Measurements from ENCODE around the gene HAUS7.
A peak's percentile ranks its signal among the peaks of the same experiment; 100 is the strongest.

The HAUS7 gene

DNA sequence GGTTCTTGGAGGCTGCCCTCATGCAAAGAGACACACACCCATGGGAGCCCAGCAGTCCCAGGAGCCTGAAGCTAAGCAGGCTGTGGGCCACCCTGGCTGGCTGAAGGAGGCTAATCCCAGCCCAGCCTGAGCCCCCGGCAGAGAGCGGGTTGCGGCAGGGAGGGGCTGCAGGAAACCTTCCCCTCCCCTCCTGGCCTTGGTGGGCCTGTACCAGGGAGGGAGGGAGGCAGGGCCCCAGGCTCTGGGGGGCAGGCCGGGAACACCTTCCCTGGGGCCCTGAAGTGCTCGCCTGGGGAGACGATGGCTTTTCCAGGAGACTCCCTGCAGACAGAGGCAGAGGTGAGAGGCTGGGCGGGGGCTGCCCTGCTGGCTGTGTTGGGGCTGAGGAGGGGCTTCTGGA lies 28.1 kb upstream of the HAUS7 start:
- no peak for DNase-seq

DNA sequence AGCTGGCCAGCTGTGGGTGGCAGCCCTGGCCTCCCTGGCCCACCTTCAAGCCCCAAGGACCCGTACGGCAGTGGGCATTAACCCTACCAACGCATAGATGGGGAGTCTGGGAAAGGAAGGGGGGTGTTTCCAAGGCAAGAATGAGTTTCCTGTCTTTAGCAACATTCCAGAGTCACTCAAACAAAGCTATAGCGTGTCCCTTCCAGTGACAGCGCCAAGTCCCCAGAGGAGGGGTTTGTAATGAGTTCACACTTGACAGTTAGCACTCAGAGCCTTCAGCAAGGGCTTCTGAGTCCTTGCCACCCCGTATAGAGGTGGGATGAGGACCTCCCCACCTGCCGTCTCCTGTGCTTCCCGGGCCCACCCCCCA lies 26.2 kb upstream of the HAUS7 start:
- no peak for DNase-seq

DNA sequence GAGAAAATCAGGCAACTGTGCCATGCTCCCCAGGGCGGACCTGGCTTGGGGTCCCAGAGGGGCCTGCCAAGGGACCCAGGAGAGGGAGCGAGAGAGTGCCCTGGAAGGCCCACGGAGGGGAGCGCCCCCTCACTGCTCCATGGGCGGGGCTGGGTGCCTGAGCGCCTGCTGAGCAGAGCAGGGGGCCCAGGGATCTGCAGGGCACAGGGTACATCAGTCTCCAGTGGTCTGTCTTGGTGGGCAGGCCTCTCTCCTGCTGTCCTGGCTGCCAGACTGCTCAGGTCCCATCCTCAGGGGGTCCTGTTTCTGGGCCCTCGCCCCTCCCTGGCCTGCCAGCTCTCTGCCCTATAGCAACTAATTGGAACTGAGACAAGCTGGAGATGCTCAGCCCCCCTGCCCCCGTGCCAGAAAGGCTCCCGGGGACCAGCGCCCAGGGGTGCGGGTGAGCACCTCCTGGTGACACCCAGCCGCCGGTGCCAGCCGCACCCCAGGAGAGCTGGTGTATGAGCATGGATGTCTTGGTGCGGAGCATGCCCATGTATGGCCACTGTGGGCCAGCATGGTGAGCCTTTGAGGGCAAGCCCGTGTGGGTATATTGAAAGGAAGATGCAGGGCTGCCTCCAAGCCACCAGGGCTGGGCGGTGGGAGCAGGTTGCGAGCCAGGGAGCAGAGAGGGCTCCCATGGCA lies 25.7 kb upstream of the HAUS7 start:
- no peak for DNase-seq

DNA sequence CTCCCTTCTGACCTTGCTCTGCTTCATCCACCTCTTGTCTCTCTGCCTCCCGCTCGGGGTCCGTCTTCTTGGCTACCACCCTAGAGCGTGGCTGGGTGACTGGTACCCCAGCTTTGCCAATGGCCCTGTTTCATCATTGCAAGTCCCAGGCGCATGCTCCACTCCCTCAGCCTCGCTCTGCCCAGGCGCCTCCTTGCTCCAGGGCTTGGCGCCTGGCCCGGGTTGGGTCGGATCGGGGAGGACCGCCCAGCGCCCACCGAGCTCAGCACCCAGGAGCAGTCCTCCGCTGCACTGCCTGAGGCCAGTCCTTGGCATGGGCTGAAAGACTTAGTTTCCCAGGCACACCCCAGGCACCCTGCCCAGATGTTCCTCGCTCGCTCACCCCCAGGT lies 25.0 kb upstream of the HAUS7 start:
- no peak for DNase-seq

DNA sequence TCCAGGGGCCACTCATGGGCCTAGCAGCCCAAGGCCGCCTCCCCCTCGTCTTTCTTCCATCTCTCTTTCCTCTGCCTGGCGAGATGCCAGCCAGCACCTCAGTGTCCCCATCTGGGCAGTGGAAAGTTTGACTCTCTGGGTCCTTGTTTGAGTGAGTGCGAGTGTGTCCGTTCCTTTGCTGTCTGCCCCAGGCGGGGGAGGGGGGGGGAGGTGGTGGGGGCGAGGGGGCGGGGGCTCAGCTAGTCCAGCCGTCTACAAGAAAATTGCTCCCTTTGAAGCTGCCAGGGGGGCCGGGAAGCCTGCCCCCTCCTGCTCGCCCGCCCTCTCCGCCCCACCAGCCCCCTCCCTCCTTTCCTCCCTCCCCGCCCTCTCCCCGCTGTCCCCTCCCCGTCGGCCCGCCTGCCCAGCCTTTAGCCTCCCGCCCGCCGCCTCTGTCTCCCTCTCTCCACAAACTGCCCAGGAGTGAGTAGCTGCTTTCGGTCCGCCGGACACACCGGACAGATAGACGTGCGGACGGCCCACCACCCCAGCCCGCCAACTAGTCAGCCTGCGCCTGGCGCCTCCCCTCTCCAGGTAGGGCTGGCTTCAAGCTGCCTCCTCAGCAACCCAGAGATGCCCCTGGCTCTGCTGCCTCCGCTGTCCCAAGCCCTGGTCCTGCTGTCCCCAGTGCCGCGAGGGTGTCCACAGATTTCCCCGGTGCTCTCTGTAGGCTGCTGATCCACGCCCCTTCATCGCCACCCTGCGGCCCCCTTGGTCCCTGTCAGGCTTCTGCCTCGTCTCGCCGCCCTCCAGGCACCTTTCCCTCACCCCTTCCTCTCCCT lies 24.4 kb upstream of the HAUS7 start, which contains the start of gene BGN:
Gene BGN, plus strand, starts transcription at position 440 of the 821 bp plus-strand sequence. CDS start 9,652 bp downstream, outside the sequence.
- DNase-seq, result peak; percentile 18

DNA sequence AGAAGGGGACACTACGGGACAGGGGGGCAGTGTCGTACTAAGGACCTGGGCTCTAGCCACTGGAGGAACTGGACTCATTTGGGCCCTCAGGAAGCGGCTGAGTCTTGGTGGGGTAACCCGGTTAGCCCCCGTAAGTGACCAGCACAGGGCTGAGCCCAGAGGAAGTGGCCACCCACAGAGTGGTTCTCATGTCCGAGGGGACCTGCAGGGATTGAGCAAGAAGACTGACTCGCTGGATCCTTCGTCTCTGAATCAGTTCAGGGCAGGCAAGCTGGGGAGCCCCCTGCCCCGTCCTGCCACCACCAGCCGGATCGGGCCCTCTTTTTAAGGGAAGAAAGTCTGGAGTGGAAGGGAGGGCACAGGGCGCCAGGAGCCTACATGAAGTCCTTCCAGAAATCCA lies 23.7 kb upstream of the HAUS7 start:
- no peak for DNase-seq

DNA sequence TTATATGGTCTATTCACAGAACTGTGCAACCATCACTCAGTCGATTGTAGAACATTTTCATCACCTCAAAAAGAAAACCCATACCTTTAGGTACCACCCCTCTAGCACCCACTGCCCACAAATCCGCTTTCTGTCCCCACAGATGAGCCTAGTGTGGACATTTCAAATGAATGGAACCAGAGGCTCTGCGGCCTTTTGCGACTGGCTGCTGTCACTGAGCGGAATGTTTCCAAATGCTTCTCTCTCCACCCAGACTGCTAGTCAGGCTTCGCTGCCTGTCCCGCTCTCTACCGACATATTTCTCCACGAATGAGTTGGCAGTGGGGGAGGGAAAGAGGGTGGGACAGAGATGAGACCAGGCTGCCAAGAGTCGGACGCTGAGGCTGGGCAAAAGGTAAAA lies 22.7 kb upstream of the HAUS7 start:
- no peak for DNase-seq

DNA sequence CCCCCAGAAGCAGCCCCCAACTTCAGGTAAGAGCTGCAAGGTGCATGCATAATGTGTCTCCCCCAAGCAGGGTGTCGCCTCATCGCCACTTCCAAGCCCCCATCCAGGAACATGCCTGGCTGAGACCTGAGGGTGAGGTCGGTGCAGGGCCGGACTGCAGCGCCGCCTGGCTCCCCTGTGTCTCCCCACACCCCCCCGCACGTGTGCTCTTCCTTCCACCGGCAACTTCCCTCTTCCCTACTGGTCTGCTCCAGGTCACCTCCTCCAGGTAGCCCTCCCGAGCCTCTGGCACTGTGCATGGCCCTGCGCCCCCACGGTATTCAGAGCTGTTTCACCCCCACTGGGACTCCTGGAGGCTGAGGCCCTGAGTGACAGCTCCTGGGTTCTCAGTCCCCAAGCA lies 22.2 kb upstream of the HAUS7 start:
- no peak for DNase-seq

DNA sequence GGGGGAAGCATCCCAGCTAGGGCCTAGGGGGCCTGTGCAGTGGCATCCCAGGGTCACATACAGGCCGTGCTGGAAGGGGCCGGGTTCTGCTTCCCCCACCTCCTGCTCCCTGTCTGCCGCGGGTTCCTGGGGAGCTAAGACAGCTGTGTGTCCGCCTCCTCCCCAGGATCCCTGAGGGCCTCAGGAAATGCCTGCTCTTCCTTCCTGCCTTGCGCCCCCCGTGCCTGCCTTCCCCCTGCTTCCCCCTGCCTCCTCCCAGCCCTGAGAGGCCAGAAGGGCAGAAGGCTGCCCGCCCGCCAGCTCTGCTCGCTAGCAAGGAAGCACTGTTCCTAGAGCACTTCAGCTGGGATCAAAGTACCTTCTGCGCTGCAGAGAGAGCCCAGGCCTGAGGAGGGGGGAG lies 21.5 kb upstream of the HAUS7 start:
- DNase-seq, result no peak

DNA sequence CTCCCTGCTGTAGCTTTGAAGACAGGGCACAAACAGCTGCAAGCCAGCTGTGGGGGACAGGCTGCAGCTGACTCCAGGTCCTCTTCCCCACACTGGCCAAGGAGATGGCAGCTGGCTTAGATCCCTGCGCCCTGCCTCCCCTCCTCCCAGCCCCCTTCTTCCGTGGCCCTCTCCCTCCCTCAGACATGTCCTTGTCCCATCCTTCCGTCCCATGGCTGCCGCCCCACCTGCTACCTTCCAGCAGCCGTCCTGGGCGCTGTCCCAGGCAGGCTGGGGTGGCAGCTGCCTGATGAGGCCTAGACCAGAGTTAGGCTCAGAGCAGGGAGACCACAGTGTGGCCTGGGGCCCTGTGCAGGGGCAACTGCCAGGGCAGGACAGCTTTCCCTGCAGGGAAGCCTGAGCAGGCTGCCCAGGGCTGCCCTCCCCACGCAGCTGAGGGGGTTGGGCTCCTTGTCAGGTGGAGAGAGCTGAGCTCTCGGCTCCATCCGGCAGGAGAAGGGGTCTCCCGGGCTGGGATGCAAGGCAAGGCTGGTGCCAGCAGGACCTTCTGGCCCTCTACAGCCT lies 21.1 kb upstream of the HAUS7 start:
- DNase-seq, result no peak

DNA sequence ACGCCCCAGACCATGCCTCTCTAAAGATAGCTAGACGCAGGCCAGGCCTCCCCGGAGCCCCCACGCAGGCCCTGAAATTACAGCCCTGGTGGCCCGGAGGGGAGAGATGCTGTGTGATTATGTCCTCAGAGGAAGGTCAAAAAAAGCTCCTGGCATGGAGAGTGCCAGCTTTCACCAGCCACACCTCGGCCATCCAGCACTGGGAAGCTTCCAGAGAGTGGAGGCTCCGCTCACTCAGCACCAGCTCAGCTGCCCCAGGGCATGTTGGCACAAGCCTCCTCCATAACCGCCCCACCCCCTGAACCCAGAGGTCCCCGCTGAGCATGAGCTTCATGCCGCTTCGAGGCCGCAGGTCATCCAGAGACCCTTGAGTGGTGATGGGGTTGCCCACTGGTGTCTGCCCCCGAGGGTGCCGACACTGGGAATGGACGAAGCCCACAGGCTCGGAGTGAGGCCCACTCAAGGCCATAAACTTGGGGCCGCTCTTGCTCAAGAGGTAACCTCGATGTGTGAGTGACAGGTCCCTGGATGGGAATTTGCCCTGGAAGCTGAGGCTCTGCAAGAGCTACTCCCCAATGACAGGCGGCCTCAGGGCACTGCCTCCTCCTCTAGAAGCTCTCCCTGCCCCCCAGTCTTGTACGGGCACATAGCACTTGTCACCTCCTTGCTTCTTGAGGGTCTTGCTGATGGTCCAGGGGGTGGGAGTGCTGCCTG lies 20.0 kb upstream of the HAUS7 start:
- DNase-seq, result no peak

DNA sequence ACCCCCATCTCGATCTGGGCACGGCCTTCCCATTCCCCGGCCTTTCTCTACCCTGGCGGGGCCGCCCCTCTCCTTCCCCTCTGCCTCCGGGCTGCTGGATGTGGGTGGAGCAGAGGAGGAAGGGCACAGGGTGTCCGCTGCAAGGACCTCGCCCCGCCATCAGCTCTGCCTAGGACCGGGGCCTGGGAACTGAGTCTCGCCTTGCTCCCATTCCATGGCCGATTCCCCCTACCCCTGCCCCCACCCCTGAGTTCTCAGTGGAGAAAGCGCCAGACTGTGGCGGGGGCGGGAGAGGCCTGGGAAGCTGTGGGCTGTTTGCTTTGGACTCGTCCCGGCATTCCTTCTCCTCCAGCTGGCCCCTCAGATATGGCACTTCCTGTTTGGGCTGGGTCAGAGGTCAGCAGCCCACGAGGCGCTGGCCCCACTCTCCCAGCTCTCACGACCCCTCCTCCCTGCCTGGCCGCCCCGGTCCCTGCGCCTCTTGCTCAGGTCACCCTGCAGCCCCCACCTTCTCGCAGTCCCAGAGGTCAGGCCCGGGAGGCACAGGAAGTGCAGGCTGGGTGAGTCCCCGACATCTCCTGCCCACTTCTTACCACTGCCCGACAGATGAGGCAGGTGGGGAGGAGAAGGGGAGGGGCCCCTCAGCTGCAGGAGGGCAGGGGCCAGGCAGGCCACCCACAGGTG lies 18.0 kb upstream of the HAUS7 start:
- no peak for DNase-seq

DNA sequence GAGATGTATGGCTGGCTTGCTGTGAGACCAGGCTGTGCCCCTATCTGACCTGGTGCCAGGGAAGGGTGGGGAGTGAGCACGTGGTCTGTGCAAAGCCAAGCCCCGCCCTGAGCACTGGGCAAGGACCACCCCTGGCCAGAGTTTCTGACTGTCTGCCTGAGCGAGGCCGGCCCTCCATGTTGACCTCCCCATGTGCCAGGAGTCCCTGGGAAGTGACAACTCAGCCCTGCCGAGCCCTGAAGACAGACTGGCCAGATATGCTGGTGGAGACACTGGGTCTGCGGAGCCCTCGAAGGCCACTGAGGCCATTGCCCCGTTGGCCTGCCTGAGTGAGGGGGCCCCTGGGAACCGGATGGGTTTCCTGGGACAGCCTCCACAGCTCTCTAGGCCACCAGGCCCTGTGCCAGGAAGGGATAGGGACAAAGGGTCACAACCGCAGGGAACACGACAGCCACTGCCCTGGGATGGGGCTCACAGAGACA lies 17.3 kb upstream of the HAUS7 start:
- DNase-seq, result no peak

DNA sequence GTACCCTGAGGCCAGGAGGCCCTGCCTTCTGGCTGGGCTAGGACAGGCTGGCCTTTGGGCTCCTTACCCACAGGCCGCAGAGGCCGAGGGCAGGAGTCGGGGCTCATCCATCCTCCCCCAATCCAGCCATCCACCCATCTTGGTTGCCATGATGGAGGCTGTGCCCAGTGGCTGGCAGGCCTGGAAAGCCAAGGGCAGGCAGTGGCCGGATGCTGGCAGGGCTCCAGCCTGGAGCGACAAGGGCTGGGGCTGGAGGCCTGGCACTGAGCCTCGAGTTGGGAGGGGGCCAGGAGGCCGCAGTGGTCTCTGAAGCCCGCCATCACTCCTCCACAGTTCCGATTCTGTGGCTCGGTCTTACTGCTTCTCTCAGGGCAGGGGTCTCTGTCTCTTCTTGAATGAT lies 15.8 kb upstream of the HAUS7 start:
- DNase-seq, result no peak

DNA sequence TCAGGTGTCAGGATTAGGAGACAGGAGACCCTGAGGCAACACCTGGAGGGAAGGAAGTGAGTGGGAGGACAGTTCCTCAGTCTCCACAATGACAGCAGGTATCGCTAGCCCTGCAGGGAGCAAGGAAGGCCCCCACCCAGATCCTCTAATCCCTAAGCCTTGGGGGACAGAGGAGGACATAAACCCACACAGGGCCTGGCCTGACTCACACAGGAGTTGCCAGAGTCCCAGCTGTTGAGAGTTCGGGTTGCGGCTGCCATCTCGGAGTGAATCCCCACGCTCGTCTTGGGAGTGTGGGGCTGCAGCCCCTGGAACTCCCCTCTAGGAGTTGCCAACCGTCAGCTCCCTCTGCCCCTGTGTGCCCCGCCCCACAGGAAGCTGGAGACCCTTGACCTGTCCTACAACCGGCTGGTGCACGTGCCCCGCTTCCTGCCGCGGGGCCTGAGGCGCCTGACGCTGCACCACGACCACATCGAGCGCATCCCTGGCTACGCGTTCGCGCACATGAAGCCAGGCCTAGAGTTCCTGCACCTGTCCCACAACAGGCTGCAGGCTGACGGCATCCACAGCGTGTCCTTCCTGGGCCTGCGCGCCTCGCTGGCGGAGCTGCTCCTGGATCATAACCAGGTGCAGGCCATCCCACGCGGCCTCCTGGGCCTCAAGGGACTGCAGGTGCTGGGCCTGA lies 15.2 kb upstream of the HAUS7 start:
- DNase-seq, result no peak

DNA sequence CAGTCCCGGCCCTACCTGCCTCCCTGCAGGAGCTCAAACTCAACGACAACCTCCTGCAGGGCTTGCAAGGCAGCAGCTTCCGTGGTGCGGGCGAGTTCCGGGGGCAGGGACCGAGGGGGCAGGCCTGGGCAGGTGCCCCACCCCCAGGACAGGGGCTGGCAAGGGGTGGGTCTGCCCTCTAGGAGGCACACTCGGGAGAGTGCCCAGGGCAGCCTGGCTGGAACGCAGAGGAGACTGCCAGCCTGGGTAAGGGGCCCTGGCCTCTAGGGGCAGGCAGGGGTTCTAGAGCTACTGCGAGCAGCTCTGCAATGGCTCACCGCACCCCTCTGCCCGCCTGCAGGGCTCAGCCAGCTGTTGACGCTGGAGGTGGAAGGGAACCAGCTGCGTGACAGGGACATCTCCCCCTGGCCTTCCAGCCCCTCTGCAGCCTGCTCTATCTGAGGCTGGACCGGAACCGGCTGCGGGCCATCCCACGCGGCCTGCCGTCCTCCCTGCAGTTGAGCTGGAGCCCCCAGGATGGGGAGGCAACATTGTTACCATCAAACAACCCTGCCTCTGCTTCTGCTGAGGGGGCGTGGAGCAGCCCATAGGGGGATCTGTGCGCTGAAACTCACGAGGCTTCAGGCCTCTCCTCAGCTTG lies 12.1 kb upstream of the HAUS7 start:
- no peak for DNase-seq

DNA sequence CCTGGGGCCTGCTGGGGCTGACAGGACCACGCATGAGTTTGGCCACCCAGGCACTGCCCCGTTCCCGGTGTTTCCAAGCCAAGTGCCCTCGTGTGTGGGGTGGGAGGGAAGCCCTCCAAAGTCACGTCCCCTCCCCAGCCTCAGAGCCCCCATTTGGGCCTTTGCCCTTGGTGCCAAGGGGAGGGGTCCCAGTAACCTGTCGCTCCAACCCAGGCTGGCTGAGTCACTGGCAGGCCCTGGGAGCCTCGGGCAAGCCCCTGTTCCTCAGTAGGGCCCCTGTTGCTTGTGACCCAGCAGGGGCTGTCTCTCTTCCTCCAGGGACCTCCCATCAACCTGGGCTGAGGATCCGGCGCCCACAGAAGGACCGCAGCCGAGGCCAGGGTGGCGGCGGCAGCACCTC lies 10.7 kb upstream of the HAUS7 start:
- no peak for DNase-seq

DNA sequence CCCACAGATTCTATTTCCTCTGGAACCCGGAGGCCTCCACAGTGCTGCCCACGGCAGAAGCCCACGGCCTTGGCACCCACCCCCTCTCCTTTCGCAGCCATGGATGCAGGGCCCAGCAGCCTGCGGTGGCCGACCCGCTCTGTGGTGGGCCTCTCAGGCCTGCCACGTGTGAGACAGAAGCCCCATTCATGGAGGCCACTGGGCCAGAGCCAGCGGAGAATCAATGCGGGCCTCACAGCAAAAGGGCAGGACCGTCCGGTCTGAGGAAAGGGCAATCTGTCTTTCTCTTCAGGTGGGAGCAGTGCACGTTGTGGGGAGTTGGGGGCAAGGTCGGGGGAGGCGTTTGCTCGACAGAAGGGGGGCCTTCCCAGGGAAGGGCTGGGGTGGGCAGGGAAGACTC lies 8.4 kb upstream of the HAUS7 start:
- no peak for DNase-seq

DNA sequence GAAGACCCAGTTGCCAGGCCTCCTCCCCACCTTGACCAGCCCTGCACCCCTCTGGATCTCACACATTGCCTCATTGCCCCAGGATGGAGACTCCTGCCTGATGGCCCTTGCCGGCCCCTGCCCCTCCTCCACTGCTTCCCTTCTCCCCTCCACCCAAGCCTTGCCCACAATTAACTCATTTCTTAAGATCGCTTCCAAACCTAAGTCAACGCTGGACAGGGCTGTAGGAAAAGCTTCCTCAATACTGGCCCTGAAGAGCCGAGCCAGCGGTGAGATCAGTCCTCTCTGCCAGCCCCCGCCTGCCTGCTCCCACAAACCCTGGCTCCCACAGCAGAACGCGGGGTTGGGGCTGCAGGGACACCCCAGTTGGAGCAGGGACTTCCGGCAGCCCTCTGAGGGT lies 7.5 kb upstream of the HAUS7 start:
- DNase-seq, result no peak

DNA sequence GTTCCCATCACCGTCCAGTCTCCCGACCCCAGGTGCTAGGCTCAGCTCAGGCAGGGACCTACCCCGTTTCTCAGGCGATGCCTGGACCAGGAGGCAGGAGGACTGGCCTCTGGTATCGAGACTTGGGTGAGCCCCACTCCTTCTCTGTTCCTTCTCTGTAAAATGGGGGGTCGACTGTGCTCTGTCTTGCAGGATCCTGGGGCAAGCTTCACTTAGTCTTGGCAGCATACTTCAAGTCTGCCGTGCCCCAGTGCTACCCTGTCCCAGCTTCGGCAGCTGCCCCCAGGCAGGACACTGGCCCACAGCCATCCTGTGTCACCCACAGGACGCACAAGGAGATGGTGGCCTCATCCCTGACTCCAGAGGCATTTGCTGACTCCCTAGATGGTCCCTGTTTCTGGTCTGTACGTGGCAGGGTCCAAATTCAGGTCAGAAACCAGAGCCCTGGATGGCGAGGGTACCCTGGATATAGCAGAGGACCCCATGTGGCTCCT lies 7.0 kb upstream of the HAUS7 start:
- no peak for DNase-seq

DNA sequence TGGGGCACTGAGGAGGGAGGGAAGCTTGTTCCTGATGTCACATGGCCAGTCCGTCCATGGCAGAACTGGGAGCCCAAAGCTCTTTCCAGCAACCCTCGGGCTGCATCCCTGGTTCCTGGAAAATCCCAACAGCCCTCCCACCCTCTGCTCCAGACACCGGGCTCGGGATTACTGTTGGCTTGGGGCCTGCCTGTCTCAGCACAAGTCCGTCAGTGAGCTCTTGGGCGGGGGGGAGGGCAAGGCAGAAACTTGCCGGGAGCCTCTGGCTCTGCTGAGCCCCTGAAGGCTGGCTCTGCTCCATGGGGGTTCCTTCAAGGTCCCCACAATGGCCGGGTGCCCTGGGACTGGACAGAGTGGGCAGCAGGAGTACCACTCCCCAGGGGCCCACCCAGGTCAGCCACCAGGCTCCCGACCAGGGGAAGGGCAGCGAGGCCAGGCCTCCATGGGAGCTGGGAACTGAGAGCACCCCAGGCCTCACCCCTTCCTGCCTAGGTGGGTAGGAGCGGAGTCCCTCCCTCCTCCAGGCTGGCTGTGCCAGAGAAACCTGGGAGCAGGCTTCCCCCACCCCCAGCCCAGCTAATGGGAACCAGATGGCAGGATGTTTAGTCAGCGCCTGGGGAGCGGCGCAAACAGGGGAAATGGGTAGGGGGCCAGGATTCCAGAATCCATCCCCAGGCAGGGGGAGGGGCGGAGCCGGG lies 6.4 kb upstream of the HAUS7 start:
- DNase-seq, result no peak
